ENCODE results near the gene LRP8.

The LRP8 gene

GRCh38 chr1:53279296-53280200 is 48.3 kb downstream of the LRP8 start:
- DNase-seq (ENCODE audit: low read depth) = no peak
- TF ChIP-seq MAX (IDR thresholded peaks at IDR 0.05; ENCODE audit: low read depth, low read length) = no peak
- TF ChIP-seq POLR2A (IDR thresholded peaks at IDR 0.05; ENCODE audit: extremely low read depth, insufficient read length) = no peak
- TF ChIP-seq, protein P1, sequence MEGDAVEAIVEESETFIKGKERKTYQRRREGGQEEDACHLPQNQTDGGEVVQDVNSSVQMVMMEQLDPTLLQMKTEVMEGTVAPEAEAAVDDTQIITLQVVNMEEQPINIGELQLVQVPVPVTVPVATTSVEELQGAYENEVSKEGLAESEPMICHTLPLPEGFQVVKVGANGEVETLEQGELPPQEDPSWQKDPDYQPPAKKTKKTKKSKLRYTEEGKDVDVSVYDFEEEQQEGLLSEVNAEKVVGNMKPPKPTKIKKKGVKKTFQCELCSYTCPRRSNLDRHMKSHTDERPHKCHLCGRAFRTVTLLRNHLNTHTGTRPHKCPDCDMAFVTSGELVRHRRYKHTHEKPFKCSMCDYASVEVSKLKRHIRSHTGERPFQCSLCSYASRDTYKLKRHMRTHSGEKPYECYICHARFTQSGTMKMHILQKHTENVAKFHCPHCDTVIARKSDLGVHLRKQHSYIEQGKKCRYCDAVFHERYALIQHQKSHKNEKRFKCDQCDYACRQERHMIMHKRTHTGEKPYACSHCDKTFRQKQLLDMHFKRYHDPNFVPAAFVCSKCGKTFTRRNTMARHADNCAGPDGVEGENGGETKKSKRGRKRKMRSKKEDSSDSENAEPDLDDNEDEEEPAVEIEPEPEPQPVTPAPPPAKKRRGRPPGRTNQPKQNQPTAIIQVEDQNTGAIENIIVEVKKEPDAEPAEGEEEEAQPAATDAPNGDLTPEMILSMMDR (IDR thresholded peaks at IDR 0.05; ENCODE audit: low read depth, low read length) = no peak
- no peak for TF ChIP-seq MYC (IDR thresholded peaks at IDR 0.05; ENCODE audit: low read depth, low read length)
- H3K4me3 ChIP-seq (ENCODE audit: low read depth, low read length) = no peak overlapping the region

DNA sequence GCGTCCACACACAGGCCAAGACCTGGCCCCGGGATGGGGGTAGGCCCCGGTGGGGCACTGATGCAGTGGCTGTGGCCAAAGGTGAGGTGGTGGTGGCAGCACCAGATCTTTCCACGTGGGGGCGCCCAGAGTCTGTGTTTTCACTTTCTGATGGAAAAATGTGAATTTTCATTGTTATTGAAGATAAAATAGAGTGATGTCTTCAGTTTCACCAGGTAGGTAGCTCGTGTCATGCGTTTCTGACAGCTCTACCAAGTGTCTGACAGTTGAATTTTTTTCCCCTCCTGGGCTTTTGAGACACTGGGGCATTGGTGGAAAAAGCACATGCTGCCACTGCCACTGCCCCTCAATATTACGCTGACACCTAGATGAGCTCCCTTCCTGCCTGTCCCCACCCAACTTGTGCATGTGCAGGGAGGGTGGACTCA is 49.6 kb downstream of the LRP8 start:
- no peak for TF ChIP-seq MYC (IDR thresholded peaks at IDR 0.05; ENCODE audit: low read depth, low read length)
- peak; percentile 53 for TF ChIP-seq MAX (IDR thresholded peaks at IDR 0.05; ENCODE audit: low read depth, low read length)
- TF ChIP-seq, protein P1 (IDR thresholded peaks at IDR 0.05; ENCODE audit: low read depth, low read length) = peak; percentile 65
- DNase-seq (ENCODE audit: low read depth) = peak; percentile 46

DNA sequence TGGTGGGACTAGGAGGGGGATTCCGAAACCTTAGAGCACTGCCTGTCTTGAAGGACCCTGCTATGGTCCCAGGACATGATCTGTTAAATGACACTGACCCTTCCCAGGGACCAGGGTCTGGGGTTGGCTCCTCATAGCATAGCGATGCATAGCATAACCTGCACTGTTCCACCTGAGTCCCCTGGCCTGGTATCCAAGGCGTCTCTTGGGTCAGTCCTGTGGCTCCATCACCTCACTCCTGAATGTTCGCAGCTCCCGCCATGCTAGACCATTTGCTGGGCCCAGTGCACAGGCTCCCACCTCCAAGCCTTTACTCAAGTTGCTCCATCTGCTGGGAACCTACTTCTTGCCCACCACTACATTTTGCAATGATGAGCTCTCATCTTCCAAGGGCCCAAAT is 50.5 kb downstream of the LRP8 start:
- TF ChIP-seq MYC (IDR thresholded peaks at IDR 0.05; ENCODE audit: low read depth, low read length) = no peak
- TF ChIP-seq, protein P1 (IDR thresholded peaks at IDR 0.05; ENCODE audit: low read depth, low read length) = no peak
- no peak for TF ChIP-seq MAX (IDR thresholded peaks at IDR 0.05; ENCODE audit: low read depth, low read length)
- TF ChIP-seq POLR2A (IDR thresholded peaks at IDR 0.05; ENCODE audit: extremely low read depth, insufficient read length) = no peak
- DNase-seq (ENCODE audit: low read depth) = no peak
- no peak overlapping the region for H3K4me3 ChIP-seq (ENCODE audit: low read depth, low read length)

More for the DNA sequence above, 49.6 kb downstream of the LRP8 start:
- H3K4me3 ChIP-seq (ENCODE audit: low read depth, low read length) = no peak overlapping the region

GRCh38 chr1:53276902-53277281 is 51.0 kb downstream of the LRP8 start:
- no peak overlapping the region for H3K4me3 ChIP-seq (ENCODE audit: low read depth, low read length)
- TF ChIP-seq MYC (IDR thresholded peaks at IDR 0.05; ENCODE audit: low read depth, low read length) (no peak), POLR2A (IDR thresholded peaks at IDR 0.05; ENCODE audit: extremely low read depth, insufficient read length) (no peak), MAX (IDR thresholded peaks at IDR 0.05; ENCODE audit: low read depth, low read length) (no peak)
- TF ChIP-seq, protein P1 (IDR thresholded peaks at IDR 0.05; ENCODE audit: low read depth, low read length) = no peak
- DNase-seq (ENCODE audit: low read depth) = no peak

- H3K4me3 ChIP-seq (ENCODE audit: low read depth, low read length) = no peak overlapping the region
- no peak for DNase-seq (ENCODE audit: low read depth)
- TF ChIP-seq MAX (IDR thresholded peaks at IDR 0.05; ENCODE audit: low read depth, low read length) (no peak), POLR2A (IDR thresholded peaks at IDR 0.05; ENCODE audit: extremely low read depth, insufficient read length) (no peak), MYC (IDR thresholded peaks at IDR 0.05; ENCODE audit: low read depth, low read length) (no peak)
- TF ChIP-seq, protein P1 (IDR thresholded peaks at IDR 0.05; ENCODE audit: low read depth, low read length) = no peak
These were observed 51.5 kb downstream of the LRP8 start for GRCh38 chr1:53276153-53276901.
